Adrenal gland (tissue), 12 donors: ENCODE results near the gene SLC44A5. TPM values are rescaled to one million over a fixed set of nuclear protein-coding genes. Genes with fewer than 3 reads are reported as not detected.

Experiments used
- DNase-seq, 7 donors: peaks; one replicate each; pipeline ENCODE4 v3.0.0-alpha.2; 2019 to 2020
- H3K27ac ChIP-seq, 5 donors: fragments of 200-600 bp; sonication (generic) in 4 of 5; 1 replicate in 3 of 5; 2 replicates in 2 of 5; pipeline versions ENCODE4 v1.5.1 to v1.8.0; 2016 to 2020; ENCODE audit warnings: mild to moderate bottlenecking in 1 of 5
- H3K27me3 ChIP-seq: fragments of 200-600 bp; 2 replicates; pipeline ENCODE4 v1.8.0; 2021
- H3K36me3 ChIP-seq, 2 donors: fragments of 200-600 bp; replicated peaks in 1 of 2; 1 replicate in 1 of 2; 2 replicates in 1 of 2; pipeline versions ENCODE4 v1.5.1 to v1.8.0; 2018 to 2022
- H3K4me1 ChIP-seq, 2 donors: fragments of 200-600 bp; replicated peaks in 1 of 2; 1 replicate in 1 of 2; 2 replicates in 1 of 2; pipeline versions ENCODE4 v1.5.1 to v1.8.0; 2018 to 2021
- H3K4me3 ChIP-seq, 4 donors: fragments of 200-600 bp; sonication (generic) in 3 of 4; one replicate each; pipeline ENCODE4 v1.5.1; 2016 to 2018
- H3K9me3 ChIP-seq, 3 donors: fragments of 200-600 bp; sonication (generic) in 1 of 3; replicated peaks in 1 of 3; 1 replicate in 2 of 3; 2 replicates in 1 of 3; pipeline versions ENCODE4 v1.5.1 to v1.8.0; 2016 to 2021
- POLR2A ChIP-seq, 2 donors: fragments of 450-650 bp; IDR thresholded peaks; one replicate each; pipeline ENCODE4 v1.6.1; 2017; ENCODE audit warnings: antibody characterized with exemption in 2 of 2, mild to moderate bottlenecking in 2 of 2, moderate library complexity in 1 of 2
- WGBS, 4 donors: extraction: QIAGEN DNeasy Blood & Tissue Kit in 2 of 4; methylation state at CpG; one replicate each; pipeline versions ENCODE4 v1.1.5 to v1.1.7; 2013 to 2017; 5-methylcytosine and 5-hydroxymethylcytosine counted together
- intact Hi-C, 2 donors: fragments of 100-400 bp; cut with DNase I; formaldehyde crosslinking; loops; one replicate each; pipeline versions ENCODE4 v1.14.1 to v1.15.0; 2022 to 2023
- polyA plus RNA-seq, 3 donors: library from polyadenylated mRNA; stranded (reverse); fragments of 200-250 nt in 2 of 3; fragments of 350-450 nt in 1 of 3; fragmentation: Illumina TruSeq in 1 of 3; extraction: RNeasy Lipid Tissue Mini Kit (QIAGEN cat#74804) in 1 of 3; gene quantifications; one replicate each; pipeline ENCODE4 v1.2.3, GENCODE V29; 2013 to 2014
- total RNA-seq, 9 donors: library from RNA; depleted of rRNA in 4 of 9; stranded (reverse); fragments of >200 nt in 4 of 9; fragments of 120-200 nt in 1 of 9; fragmentation: NEBNext Ultra II Directional in 1 of 9; extraction: Animal tissue kit (Norgen Biotek cat#: 25700) in 1 of 9; gene quantifications; one replicate each; pipeline versions ENCODE4 v1.1.0 to v1.2.4, GENCODE V29; 2013 to 2023
- TF ChIP-seq, protein P1 (sequence below), 6 experiments: fragments of 450-650 bp in 4 of 6; fragments of 200-600 bp in 2 of 6; sonication (generic) in 1 of 6; IDR thresholded peaks; 1 replicate in 5 of 6; 2 replicates in 1 of 6; pipeline versions ENCODE4 v1.5.1 to v1.8.0; 2016 to 2021; ENCODE audit warnings: antibody characterized with exemption in 6 of 6, mild to moderate bottlenecking in 2 of 6, moderate library complexity in 1 of 6
- donor health status: healthy with polysubstance abuse.
- donor health status: Bipolar disorder and iron deficiency.
- donor health status: DM: yes; HTN: yes; CAD: no.
- donor health status: DM: no; HTN: no; CAD: no.
- donor health status: DM: no; HTN: no; CAD: no.
- donor health status: DM: yes; HTN: yes; CAD: no.

SLC44A5 gene
- total and polyA plus RNA-seq, 12 donors, result 0.17 to 2.2 (median 0.48) TPM

- H3K9me3 ChIP-seq, result no peaks in the 10 kb centered on the region
- H3K27me3 ChIP-seq, result no peaks in the 10 kb centered on the region
- intact Hi-C loops, result no loop called here
- H3K36me3 ChIP-seq, result no peaks in the 10 kb centered on the region
- no peak overlapping the region for H3K4me3 ChIP-seq
- no peaks in the 10 kb centered on the region for H3K4me1 ChIP-seq
- no peak for TF ChIP-seq POLR2A (IDR thresholded peaks at IDR 0.05)
- TF ChIP-seq, protein P1, sequence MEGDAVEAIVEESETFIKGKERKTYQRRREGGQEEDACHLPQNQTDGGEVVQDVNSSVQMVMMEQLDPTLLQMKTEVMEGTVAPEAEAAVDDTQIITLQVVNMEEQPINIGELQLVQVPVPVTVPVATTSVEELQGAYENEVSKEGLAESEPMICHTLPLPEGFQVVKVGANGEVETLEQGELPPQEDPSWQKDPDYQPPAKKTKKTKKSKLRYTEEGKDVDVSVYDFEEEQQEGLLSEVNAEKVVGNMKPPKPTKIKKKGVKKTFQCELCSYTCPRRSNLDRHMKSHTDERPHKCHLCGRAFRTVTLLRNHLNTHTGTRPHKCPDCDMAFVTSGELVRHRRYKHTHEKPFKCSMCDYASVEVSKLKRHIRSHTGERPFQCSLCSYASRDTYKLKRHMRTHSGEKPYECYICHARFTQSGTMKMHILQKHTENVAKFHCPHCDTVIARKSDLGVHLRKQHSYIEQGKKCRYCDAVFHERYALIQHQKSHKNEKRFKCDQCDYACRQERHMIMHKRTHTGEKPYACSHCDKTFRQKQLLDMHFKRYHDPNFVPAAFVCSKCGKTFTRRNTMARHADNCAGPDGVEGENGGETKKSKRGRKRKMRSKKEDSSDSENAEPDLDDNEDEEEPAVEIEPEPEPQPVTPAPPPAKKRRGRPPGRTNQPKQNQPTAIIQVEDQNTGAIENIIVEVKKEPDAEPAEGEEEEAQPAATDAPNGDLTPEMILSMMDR (IDR thresholded peaks at IDR 0.05), result no peak
- no peak for DNase-seq
- no peak overlapping the region for H3K27ac ChIP-seq
Measured at GRCh38 chr1:75438355-75438754, 172.6 kb downstream of the SLC44A5 start.

DNA sequence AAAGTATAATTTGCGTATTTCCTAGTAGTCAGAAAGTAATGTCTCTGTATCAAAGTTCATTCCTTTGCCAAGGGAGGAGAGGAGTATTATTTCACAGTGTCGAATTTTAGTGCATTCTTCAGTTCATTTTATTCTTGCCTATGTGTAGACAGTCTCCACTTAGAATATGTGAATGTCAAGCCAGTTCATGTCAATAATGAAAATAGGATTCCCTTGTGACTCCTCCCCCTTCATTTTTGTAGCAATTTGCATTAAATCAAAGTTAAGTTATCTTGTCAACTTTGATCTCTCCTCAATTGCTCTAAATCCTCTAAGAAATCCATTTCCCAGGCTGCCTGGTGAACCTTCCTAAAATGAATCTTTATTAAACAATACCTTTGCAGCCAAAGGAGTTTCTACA, 179.1 kb downstream of the SLC44A5 start:
- no peak for TF ChIP-seq POLR2A (IDR thresholded peaks at IDR 0.05)
- TF ChIP-seq, protein P1 (IDR thresholded peaks at IDR 0.05), result no peak
- no peak for DNase-seq
- no peak overlapping the region for H3K27ac ChIP-seq
- intact Hi-C loops, result no loop called here
- no peak overlapping the region for H3K4me3 ChIP-seq
- H3K36me3 ChIP-seq, result no peaks in the 10 kb centered on the region
- H3K4me1 ChIP-seq, result no peaks in the 10 kb centered on the region
- no peaks in the 10 kb centered on the region for H3K27me3 ChIP-seq
- WGBS, 4 donors, result 66 to 78% (median 71%) methylated on average over 2 of the region's 2 CpGs
- no peaks in the 10 kb centered on the region for H3K9me3 ChIP-seq

GRCh38 chr1:75430526-75430925, 180.4 kb downstream of the SLC44A5 start:
- Histone ChIP-seq H3K4me1 (no peaks in the 10 kb centered on the region), H3K36me3 (no peaks in the 10 kb centered on the region), H3K9me3 (no peaks in the 10 kb centered on the region), H3K27ac (no peak overlapping the region), H3K27me3 (no peaks in the 10 kb centered on the region), H3K4me3 (no peak overlapping the region)
- intact Hi-C loops, result no loop called here
- TF ChIP-seq, protein P1 (IDR thresholded peaks at IDR 0.05), result no peak
- TF ChIP-seq POLR2A (IDR thresholded peaks at IDR 0.05), result no peak
- no peak for DNase-seq

DNA sequence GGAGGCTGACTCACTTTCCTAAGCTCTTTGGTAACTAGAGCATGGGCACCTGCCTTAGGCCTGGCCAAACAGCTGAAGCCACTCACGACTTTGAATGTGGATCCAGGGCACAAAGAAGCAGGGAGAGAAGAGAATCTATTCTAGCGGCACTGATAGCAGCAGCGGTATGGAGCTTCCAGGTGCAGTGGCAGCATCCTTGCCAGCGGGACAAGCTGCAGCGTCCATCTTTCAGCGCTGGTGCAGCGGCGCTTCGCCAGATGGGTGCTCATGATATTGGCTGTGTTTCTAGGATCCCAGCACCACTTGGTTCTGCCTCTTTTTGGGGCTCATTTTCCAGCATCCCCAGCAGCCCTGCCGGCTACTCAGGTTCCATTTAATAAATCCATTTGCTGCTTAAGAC, 184.2 kb downstream of the SLC44A5 start:
- no peak overlapping the region for H3K4me3 ChIP-seq
- no peaks in the 10 kb centered on the region for H3K9me3 ChIP-seq
- H3K36me3 ChIP-seq, result no peaks in the 10 kb centered on the region
- no peak overlapping the region for H3K27ac ChIP-seq
- 85 to 89% (median 86%) methylated on average over 7 to 10 of the region's 10 CpGs for whole genome bisulfite sequencing, 4 donors
- TF ChIP-seq, protein P1 (IDR thresholded peaks at IDR 0.05), result no peak
- TF ChIP-seq POLR2A (IDR thresholded peaks at IDR 0.05), result no peak
- intact Hi-C loops, result no loop called here
- no peaks in the 10 kb centered on the region for H3K4me1 ChIP-seq
- DNase-seq, result no peak
- H3K27me3 ChIP-seq, result no peaks in the 10 kb centered on the region
